Lower leg skin (tissue), 4 donors: ENCODE measurements around the gene GRIK3. TPM values are rescaled to one million over a fixed set of nuclear protein-coding genes. Genes with fewer than 3 reads are reported as not detected.

Source experiments
- DNase-seq, 2 donors: peaks; one replicate each; pipeline ENCODE4 v3.0.0-alpha.2; 2019; ENCODE audit warnings: low spot score in 2 of 2
- H3K4me3 ChIP-seq: fragments of 200-600 bp; sonication (generic); 2 replicates; pipeline ENCODE4 v1.5.1; 2017; ENCODE audit warnings: mild to moderate bottlenecking, low read depth; ENCODE audit not compliant: poor library complexity, severe bottlenecking
- POLR2A ChIP-seq, 2 donors: fragments of 450-650 bp; IDR thresholded peaks; one replicate each; pipeline ENCODE4 v1.6.1; 2016 to 2017; ENCODE audit warnings: antibody characterized with exemption in 2 of 2, mild to moderate bottlenecking in 1 of 2, moderate library complexity in 1 of 2
- WGBS, 2 donors: methylation state at CpG; one replicate each; pipeline ENCODE4 v1.1.5; 2018; 5-methylcytosine and 5-hydroxymethylcytosine counted together
- intact Hi-C: fragments of 100-400 bp; cut with DNase I; formaldehyde crosslinking; loops from one replicate; pipeline ENCODE4 v1.15.0; 2023; ENCODE audit warnings: low total_unique reads
- total RNA-seq, 4 donors: library from RNA; depleted of rRNA; stranded (reverse); fragments of >200 nt; gene quantifications; one replicate each; pipeline ENCODE4 v1.1.0, GENCODE V29; 2016
- TF ChIP-seq, protein P1 (sequence below), 3 donors: fragments of 450-650 bp; IDR thresholded peaks; one replicate each; pipeline ENCODE4 v1.5.1; 2016; ENCODE audit warnings: antibody characterized with exemption in 3 of 3, mild to moderate bottlenecking in 3 of 3, moderate library complexity in 2 of 3

Gene GRIK3
- total RNA-seq, 4 donors from 2014 or later: 0.04 to 0.36 (median 0.19) TPM

DNA sequence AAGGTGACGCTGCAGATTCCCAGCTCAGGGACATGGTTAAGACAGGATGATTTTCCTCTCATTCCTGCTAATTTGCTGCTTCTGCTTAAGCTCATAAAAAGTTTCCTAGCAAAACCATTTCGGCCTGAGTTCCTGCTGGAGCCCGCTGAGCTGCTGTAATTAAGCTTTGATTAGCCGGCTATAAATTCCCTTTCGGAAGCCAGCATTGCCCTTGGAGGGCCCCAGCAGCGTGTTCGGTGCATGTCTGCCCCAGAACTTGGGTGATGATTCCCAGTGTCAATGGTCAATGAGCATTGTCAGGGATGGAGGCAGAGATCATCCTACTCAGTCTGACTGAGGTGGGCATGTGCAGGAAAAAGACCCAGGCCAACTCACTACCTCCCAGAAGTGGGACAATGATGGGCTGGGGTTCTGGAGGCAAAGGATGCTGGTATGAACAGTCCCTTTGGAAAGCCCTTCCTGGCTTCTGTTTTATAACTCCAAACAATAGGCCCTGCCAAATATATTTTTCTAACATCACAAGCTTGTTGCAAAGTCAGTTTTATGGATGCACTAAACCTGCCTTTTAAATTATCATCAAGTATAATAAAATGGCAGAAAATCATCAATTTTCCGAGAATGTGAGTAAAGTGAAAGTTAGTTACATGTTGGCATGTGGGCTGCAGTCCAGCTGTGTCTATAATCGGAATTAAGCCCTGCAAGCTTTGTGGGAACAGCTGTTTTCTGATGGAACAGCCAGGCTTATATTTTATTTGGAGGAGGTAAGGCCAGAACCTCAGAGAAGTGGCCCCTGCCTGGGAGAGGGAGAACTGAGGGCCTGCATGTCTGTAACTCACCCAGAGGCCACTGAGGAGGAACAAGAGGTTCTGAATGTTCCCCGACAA lies 257.1 kb downstream of the GRIK3 start:
- H3K4me3 ChIP-seq: no peak overlapping the region
- no peak for TF ChIP-seq POLR2A (IDR thresholded peaks at IDR 0.05)
- TF ChIP-seq, protein P1, sequence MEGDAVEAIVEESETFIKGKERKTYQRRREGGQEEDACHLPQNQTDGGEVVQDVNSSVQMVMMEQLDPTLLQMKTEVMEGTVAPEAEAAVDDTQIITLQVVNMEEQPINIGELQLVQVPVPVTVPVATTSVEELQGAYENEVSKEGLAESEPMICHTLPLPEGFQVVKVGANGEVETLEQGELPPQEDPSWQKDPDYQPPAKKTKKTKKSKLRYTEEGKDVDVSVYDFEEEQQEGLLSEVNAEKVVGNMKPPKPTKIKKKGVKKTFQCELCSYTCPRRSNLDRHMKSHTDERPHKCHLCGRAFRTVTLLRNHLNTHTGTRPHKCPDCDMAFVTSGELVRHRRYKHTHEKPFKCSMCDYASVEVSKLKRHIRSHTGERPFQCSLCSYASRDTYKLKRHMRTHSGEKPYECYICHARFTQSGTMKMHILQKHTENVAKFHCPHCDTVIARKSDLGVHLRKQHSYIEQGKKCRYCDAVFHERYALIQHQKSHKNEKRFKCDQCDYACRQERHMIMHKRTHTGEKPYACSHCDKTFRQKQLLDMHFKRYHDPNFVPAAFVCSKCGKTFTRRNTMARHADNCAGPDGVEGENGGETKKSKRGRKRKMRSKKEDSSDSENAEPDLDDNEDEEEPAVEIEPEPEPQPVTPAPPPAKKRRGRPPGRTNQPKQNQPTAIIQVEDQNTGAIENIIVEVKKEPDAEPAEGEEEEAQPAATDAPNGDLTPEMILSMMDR (IDR thresholded peaks at IDR 0.05): no peak
- no peak for DNase-seq
- intact Hi-C loops: loop anchor here (10.0 kb wide), 1 partner anchor 442 kb away; no protein-coding TSS in a partner anchor
- WGBS, 2 donors: 20 to 24% methylated on average over 10 of the region's 10 CpGs

DNA sequence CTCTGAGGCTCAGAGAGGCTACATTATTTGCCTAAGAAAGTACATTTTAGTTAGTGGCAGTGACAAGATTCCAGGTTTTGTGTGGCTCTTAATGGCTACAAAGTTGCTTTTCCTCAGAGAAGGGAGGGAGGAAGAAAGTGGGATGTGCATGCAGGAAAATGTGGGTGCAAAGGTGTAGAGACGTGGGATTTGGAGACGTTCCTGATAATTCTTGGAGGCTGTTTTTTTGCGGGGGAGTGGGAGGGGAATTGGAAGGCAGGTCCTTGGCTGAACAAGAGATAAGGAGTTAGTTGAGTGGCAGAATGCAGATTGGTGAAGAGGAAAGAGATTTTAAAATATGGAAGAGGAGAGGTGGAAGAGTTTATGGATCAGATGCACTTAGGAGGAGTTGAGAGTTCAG lies 258.1 kb downstream of the GRIK3 start:
- intact Hi-C loops: loop anchor here (10.0 kb wide), 1 partner anchor 441 kb away; no protein-coding TSS in a partner anchor

DNA sequence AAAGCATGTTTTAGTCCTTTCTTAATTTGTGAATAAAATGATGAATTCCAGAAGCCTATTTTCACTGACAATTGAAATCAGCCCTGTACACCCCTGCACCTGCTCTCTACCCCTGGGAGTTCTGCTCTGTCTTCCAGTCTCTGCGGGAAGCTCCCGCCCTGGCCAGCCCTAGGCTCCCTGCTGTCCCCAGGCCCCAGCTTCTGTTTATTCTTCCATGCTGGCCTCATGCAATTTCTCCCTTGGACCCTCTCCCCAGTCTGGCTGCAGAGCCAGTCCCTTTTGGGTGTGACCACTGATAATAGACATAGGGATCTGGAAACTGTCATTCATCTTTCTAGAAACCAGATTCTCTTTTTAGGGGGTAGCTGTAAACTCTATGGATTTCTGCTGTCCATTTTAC lies 258.6 kb downstream of the GRIK3 start:
- H3K4me3 ChIP-seq: no peak overlapping the region
- intact Hi-C loops: loop anchor here (10.0 kb wide), 1 partner anchor 441 kb away; no protein-coding TSS in a partner anchor
- TF ChIP-seq, protein P1 (IDR thresholded peaks at IDR 0.05): no peak
- TF ChIP-seq POLR2A (IDR thresholded peaks at IDR 0.05): no peak
- no peak for DNase-seq
- WGBS, 2 donors: 51 to 71% methylated on average over 2 of the region's 2 CpGs

More for the DNA sequence above, 258.1 kb downstream of the GRIK3 start:
- H3K4me3 ChIP-seq: no peak overlapping the region
- TF ChIP-seq, protein P1 (IDR thresholded peaks at IDR 0.05): no peak
- no peak for TF ChIP-seq POLR2A (IDR thresholded peaks at IDR 0.05)
- DNase-seq: no peak
- 44 to 48% methylated on average over 3 of the region's 3 CpGs for WGBS, 2 donors

DNA sequence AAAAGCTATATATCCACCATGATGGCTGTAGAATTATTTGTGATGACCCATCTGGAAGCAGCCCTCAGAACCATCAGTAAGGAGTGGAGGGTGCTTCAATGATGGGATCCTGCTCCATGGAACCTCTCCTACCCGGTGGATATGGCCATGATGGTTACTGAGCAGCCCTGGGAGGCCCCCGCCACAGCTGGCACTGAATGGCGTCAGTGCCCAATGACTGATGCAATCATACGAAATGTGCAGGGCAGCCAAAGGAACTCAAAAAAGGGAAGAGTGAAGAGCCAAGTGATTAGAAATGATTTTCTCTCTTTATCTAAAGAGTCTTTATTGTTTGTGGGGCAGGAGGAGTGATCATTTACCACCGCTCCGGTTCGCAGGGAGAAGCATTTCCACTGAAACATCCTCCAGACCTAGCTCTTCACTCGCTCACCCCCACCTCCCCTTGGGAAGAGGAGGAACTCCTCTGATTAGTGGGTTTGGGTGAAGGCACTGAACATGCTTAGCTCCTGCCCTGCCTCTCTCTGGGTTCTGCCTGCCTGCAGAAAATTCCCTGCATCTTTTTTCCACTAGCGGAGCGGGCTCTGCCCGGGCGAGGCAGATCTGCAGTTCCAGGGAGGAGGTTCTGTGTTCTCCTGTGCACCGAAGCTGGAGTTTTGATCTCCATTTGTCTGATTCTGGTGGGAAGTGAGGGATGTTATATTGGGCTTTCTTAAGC lies 260.3 kb downstream of the GRIK3 start:
- H3K4me3 ChIP-seq: no peak overlapping the region
- intact Hi-C loops: loop anchor here (10.0 kb wide), 1 partner anchor 439 kb away; no protein-coding TSS in a partner anchor
- TF ChIP-seq POLR2A (IDR thresholded peaks at IDR 0.05): no peak
- TF ChIP-seq, protein P1 (IDR thresholded peaks at IDR 0.05): no peak
- no peak for DNase-seq
- WGBS, 2 donors: 69 to 78% methylated on average over 13 of the region's 13 CpGs

DNA sequence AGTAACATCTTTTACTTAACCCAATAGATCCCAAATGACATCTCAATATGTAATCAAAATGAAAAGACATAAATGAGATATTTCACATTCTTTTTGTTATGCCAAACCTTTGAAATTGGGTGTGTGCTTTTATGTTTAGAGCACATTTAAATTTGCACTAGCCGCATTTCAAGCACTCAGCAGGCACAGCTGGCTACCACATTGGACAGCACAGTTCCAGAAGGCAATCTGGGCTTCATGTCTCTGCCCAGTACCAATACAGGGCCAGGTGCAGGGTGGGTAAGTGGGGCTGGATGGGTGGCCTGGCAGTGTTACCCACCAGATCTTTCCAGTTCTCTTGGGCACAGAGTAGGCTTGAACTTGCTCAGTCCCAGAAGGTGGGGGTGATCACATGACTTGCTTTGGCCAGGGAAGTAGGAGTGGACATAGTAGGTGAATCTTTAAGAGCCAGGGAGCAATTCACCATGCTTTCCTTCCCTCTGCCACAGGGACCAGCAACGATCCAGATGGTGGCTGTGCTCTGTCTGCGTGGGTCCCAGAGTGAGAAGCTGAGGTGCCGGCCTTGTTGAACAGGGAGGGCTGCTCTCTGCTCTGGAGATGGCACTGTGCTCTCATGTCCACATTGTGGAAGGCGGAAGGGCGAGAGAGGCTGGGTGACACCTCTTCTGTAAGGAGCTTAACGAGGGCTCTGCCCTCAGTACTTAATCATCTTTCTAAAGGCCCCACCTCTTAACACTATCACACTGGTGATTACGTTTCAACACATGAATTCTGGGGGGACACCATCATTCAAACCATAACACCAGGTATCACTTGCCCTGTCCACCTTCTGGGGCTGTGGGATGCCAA lies 261.4 kb downstream of the GRIK3 start:
- WGBS, 2 donors: 74 to 77% methylated on average over 8 of the region's 8 CpGs
- no peak overlapping the region for H3K4me3 ChIP-seq
- TF ChIP-seq, protein P1 (IDR thresholded peaks at IDR 0.05): no peak
- DNase-seq: no peak
- intact Hi-C loops: loop anchor here (10.0 kb wide), 1 partner anchor 438 kb away; no protein-coding TSS in a partner anchor
